ENCODE measurements around the gene TRAF3IP3. TPM values are rescaled to one million over a fixed set of nuclear protein-coding genes. Genes with fewer than 3 reads are reported as not detected.

Gene TRAF3IP3
- total RNA-seq, 1 experiment from 2014 or later = not detected

DNA sequence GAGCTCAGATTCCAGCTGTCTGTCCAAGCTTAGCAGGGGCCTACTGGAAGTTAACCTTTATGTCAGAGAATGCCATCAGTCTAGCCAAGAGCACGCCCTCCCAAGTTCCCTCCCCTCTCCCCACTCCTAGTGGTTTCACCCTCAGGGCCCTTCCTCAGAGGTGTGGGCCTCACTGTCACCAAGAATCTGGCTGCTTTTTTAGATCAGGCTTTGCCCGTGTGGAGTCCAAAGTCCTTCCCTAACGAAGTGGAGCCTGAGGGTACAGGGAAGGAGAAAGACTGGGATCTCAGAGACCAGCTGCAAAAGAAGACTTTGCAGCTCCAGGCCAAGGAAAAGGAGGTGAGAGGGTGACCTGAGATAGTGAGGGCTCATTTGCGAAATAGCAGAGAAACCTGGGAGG is 24.4 kb downstream of the TRAF3IP3 start:
- DNase-seq = no peak
- CTCF ChIA-PET = no interaction called here
- POLR2A ChIA-PET (ENCODE audit: unreplicated experiment) = no interaction called here

DNA sequence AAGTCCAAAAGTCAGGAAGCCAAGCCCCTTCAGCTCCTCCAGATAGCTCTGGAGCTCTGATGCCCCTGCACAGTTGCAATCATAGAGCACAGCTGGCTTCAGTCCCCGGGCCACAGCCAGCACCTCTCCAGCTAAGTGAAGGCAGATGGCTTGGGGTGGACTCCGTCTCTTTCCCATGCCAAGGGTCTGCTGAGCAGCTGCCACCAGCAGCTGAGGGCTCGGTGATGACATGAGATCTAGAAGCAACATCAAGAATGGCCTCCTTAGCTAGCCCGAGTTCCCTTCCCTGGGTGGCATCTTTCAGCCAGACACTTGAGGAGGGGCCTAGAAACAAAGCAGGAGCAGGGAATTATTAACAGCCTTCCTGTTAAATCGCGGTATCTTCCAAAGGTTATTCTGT is 27.5 kb downstream of the TRAF3IP3 start:
- TF ChIP-seq EZH2 (IDR thresholded peaks at IDR 0.05; ENCODE audit: low read depth) = no peak
- TF ChIP-seq, protein P1, sequence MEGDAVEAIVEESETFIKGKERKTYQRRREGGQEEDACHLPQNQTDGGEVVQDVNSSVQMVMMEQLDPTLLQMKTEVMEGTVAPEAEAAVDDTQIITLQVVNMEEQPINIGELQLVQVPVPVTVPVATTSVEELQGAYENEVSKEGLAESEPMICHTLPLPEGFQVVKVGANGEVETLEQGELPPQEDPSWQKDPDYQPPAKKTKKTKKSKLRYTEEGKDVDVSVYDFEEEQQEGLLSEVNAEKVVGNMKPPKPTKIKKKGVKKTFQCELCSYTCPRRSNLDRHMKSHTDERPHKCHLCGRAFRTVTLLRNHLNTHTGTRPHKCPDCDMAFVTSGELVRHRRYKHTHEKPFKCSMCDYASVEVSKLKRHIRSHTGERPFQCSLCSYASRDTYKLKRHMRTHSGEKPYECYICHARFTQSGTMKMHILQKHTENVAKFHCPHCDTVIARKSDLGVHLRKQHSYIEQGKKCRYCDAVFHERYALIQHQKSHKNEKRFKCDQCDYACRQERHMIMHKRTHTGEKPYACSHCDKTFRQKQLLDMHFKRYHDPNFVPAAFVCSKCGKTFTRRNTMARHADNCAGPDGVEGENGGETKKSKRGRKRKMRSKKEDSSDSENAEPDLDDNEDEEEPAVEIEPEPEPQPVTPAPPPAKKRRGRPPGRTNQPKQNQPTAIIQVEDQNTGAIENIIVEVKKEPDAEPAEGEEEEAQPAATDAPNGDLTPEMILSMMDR (conservative IDR thresholded peaks at IDR 0.05) = no peak
- H3K27me3 ChIP-seq (ENCODE audit: insufficient read depth, low read depth) = no peaks in the 10 kb centered on the region
- CTCF ChIA-PET = interaction anchor here (0.5 to 1.2 kb wide), 2 partner anchors 40 to 860 kb away, joined by 3 read pairs; no protein-coding TSS in a partner anchor
- no peak for DNase-seq
- H3K27ac ChIP-seq = no peak overlapping the region
- no peaks in the 10 kb centered on the region for H4K20me1 ChIP-seq (ENCODE audit: insufficient read depth)
- H3K36me3 ChIP-seq (ENCODE audit: low read depth) = peaks cover 12% of the 10 kb centered on the region; the same call in 1 of the 2 replicates
- H3K9me3 ChIP-seq (ENCODE audit: insufficient read depth, low read depth) = peaks cover 4% of the 10 kb centered on the region; the same call in 1 of the 2 replicates
- H3K4me1 ChIP-seq (replicated peaks; ENCODE audit: insufficient read depth) = peaks cover 22% of the 10 kb centered on the region
- no TSS peak for BruUV-seq (replicated peaks)
- no peaks in the 10 kb centered on the region for H3K9me2 ChIP-seq (ENCODE audit: insufficient read depth)
- H3K79me2 ChIP-seq (ENCODE audit: low read depth) = peaks cover 19% of the 10 kb centered on the region
- H3K4me3 ChIP-seq = peak overlapping the region; percentile 92
- intact Hi-C loops (cut with micrococcal nuclease; ENCODE audit: unreplicated experiment) = no loop called here
- peaks cover 11% of the 10 kb centered on the region; the same call in 1 of the 2 replicates for H3F3A ChIP-seq (ENCODE audit: insufficient read depth, low read depth)
- POLR2A ChIA-PET (ENCODE audit: unreplicated experiment) = no interaction called here
- H3K4me2 ChIP-seq = peak overlapping the region; percentile 82
- 0 out of 2 replicates have a peak overlapping the region, but pooled peaks have one; percentile 94 for H2AFZ ChIP-seq

More for the DNA sequence above, 24.4 kb downstream of the TRAF3IP3 start:
- H3K36me3 ChIP-seq (ENCODE audit: low read depth) = peaks cover 5% of the 10 kb centered on the region; the same call in 1 of the 2 replicates
- H3K9me2 ChIP-seq (ENCODE audit: insufficient read depth) = no peaks in the 10 kb centered on the region
- peaks cover 21% of the 10 kb centered on the region for H3K4me1 ChIP-seq (replicated peaks; ENCODE audit: insufficient read depth)
- peaks cover 4% of the 10 kb centered on the region; the same call in 1 of the 2 replicates for H3K9me3 ChIP-seq (ENCODE audit: insufficient read depth, low read depth)
- TF ChIP-seq EZH2 (IDR thresholded peaks at IDR 0.05; ENCODE audit: low read depth) = no peak
- TF ChIP-seq, protein P1 (conservative IDR thresholded peaks at IDR 0.05) = no peak
- no peak overlapping the region for H3K4me3 ChIP-seq
- intact Hi-C loops (cut with micrococcal nuclease; ENCODE audit: unreplicated experiment) = no loop called here
- H3F3A ChIP-seq (ENCODE audit: insufficient read depth, low read depth) = peaks cover 7% of the 10 kb centered on the region; the same call in 1 of the 2 replicates
- BruUV-seq (replicated peaks) = no TSS peak
- H4K20me1 ChIP-seq (ENCODE audit: insufficient read depth) = no peaks in the 10 kb centered on the region
- H3K27me3 ChIP-seq (ENCODE audit: insufficient read depth, low read depth) = no peaks in the 10 kb centered on the region
- no peak overlapping the region for H2AFZ ChIP-seq
- no peak overlapping the region for H3K27ac ChIP-seq
- H3K4me2 ChIP-seq = no peak overlapping the region
- H3K79me2 ChIP-seq (ENCODE audit: low read depth) = peaks cover 19% of the 10 kb centered on the region

DNA sequence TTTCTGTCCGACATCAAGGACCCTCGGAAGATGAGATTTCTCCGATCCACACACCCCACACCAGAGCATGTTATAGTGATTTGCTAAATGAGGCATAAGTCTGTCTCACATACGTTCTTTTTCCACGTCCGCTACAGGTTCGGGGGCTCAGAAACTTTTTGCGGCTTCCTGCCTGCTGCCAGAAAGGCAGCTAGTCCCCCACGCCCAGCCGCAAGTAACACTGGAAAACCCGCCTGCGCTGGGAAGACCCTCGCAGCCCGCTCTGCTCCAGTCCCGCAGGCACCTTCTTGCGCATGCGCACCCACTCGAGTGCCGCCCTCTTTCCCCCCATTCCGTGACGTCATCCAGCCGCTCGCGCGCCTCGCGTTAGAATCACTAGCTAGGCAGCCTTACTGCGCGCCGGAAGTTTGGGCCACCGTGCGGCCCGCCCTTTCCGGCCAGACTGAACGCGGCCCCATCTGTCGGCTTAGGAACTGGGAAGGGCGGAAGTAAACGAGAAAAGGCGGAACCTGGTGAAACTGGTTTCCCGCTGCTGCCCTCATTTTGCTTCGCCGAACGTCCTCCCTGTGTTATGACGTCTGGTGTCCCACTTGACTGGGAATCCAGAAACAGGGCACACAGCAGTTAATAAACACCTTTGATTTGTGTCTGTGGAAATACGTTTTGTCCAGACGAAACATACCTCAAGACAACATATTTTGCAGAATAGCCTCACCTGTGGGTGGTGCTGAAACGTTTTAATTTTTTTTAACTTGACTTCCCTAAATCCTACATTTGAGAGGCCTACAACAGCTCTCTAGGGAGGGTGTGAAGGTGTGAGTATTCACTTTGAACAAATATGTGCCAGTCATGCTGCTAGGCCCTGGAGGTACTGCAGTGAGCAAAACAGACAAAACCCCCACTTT is 28.7 kb downstream of the TRAF3IP3 start, which contains the start of gene C1orf74:
Gene C1orf74 (minus strand): TSS at position 295 of the 905 bp plus-strand sequence. CDS start 925 bp downstream, outside the sequence.
- Histone ChIP-seq H3K4me2 (peak within 1 kb of the TSS; percentile 82), H4K20me1 (ENCODE audit: insufficient read depth) (no peaks in the 10 kb centered on the region), H3K9me2 (ENCODE audit: insufficient read depth) (no peaks in the 10 kb centered on the region), H3K4me1 (replicated peaks; ENCODE audit: insufficient read depth) (peaks cover 22% of the 10 kb centered on the region), H3K79me2 (ENCODE audit: low read depth) (peaks cover 19% of the 10 kb centered on the region), H3F3A (ENCODE audit: insufficient read depth, low read depth) (peaks cover 11% of the 10 kb centered on the region; the same call in 1 of the 2 replicates), H2AFZ (peak within 1 kb of the TSS; percentile 94), H3K27ac (peak within 1 kb of the TSS; percentile 85), H3K36me3 (ENCODE audit: low read depth) (peaks cover 12% of the 10 kb centered on the region; the same call in 1 of the 2 replicates), H3K9me3 (ENCODE audit: insufficient read depth, low read depth) (peaks cover 4% of the 10 kb centered on the region; the same call in 1 of the 2 replicates), H3K27me3 (ENCODE audit: insufficient read depth, low read depth) (no peaks in the 10 kb centered on the region), H3K4me3 (peak within 1 kb of the TSS; percentile 92)
- ChIA-PET CTCF (interaction anchor here (0.8 kb wide), 1 partner anchor 215 kb away, joined by 4 read pairs; no protein-coding TSS in a partner anchor), POLR2A (ENCODE audit: unreplicated experiment) (interaction anchor here (0.6 to 1.0 kb wide), 5 partner anchors 20 to 145 kb away, joined by 3 to 40 read pairs (median 4); partner anchors contain the start of genes IRF6 and LAMB3)
- no peak for TF ChIP-seq EZH2 (IDR thresholded peaks at IDR 0.05; ENCODE audit: low read depth)
- TF ChIP-seq, protein P1 (conservative IDR thresholded peaks at IDR 0.05) = no peak
- BruUV-seq (replicated peaks) = TSS peak; percentile 99
- DNase-seq = peak; percentile 94 to 98
- intact Hi-C loops (cut with micrococcal nuclease; ENCODE audit: unreplicated experiment) = loop anchor here (1.0 to 2.0 kb wide), 3 partner anchors 22 to 132 kb away; partner anchors contain the start of genes IRF6, LAMB3 and UTP25
